ENCODE data around the gene PLEKHA5.
A peak's percentile ranks its signal among the peaks of the same experiment; 100 is the strongest.

The PLEKHA5 gene

GRCh38 chr12:19198272-19198671, 68.7 kb downstream of the PLEKHA5 start:
- no peak for DNase-seq (ENCODE audit: low read depth in 2 of 2)

GRCh38 chr12:19199332-19199731, 69.8 kb downstream of the PLEKHA5 start:
- DNase-seq (ENCODE audit: low read depth in 2 of 2) = no peak

GRCh38 chr12:19200261-19200660, 70.7 kb downstream of the PLEKHA5 start:
- no peak for DNase-seq (ENCODE audit: low read depth in 2 of 2)

GRCh38 chr12:19201661-19202060, 72.1 kb downstream of the PLEKHA5 start:
- DNase-seq (ENCODE audit: low read depth in 2 of 2) = no peak

GRCh38 chr12:19203013-19203412, 73.5 kb downstream of the PLEKHA5 start:
- DNase-seq (ENCODE audit: low read depth in 2 of 2) = no peak

- DNase-seq (ENCODE audit: low read depth in 2 of 2) = no peak
These were observed 74.3 kb downstream of the PLEKHA5 start for GRCh38 chr12:19203539-19204506.

- DNase-seq (ENCODE audit: low read depth in 2 of 2) = no peak
These were observed 75.6 kb downstream of the PLEKHA5 start for GRCh38 chr12:19205120-19205519.

DNA sequence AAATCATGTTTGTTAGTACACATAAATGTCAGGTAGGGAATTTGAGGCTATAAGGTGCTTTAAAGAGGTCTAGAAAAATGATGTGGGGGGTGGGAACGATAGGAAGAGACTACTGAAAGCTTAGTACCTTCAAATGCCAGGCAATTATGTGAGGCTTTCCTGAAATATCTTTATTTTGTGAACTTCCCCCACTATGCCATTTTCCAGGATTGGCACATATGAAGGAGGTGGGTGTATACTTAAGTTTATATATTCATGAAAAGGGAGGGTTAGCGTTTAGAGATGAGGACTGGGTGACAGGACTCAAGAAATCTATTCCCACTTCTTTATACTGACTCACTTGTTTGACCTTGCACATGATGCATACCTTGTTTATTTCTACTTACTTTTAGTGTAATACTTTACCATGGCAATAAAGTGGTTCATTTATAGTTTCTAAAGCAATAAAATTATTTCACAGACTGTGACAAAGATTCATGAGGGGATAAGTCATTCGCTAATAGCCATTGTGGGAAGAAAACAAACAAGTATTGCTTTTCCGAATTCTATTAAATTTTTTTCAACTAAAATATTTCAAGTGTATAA, 77.1 kb downstream of the PLEKHA5 start:
- no peak for DNase-seq (ENCODE audit: low read depth in 2 of 2)

DNA sequence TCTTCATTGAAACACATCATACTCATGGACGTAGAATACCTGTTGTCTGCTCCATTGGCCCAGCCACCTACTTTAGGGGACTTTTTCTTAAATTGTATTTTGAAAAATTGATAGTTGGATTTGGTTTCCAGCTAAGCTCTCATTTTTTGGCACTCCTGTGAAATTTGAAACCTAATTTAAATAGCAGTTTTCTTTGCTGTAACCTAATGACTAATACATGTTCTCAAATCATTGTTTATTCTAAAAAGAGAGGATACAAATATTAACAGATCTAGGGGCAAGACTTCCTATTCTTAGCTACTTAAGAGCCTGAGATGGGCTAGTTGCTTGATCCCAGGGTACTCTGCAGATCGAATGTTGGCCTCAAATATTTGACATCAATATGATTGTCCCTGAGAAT, 78.9 kb downstream of the PLEKHA5 start:
- no peak for DNase-seq (ENCODE audit: low read depth in 2 of 2)

DNA sequence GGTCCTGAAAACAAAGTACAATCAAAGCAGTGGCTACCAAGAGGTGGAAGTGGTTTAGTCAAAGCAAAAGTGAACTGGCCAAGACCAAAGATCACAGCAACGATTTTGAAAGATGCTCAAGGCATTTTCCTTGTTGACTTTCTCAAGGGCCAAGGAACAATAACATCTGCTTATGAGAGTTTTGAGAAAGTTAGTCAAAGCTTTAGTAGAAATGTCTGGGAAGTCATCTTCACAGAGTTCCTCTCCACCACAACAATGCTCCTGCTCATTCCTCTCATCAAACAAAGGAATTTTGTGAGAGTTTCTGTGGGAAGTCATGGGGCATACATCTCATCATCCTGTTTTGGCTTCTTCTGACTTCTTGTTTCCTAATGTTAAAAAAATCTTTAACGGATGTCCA, 80.1 kb downstream of the PLEKHA5 start:
- DNase-seq (ENCODE audit: low read depth in 2 of 2) = no peak

DNA sequence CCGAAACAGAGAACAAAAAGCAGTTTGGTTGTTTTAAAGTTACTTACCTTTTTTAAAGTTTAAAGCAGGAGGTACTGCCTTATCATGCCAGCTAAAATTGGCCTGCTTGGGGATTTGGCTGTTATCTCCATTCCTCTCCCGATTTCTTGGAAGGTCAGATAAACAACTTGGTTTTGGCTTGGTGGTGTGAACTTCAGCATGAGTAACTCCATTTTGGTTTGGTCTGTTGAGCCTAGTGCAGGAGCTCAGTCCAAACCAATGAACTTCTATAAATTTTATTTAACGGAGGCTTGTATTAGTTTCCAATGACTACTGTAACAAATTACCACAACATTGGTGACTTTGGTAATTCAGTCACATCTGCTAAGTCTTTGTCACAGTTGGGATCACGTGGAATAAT, 82.3 kb downstream of the PLEKHA5 start:
- DNase-seq (ENCODE audit: low read depth in 2 of 2) = no peak

GRCh38 chr12:19212245-19212644, 82.7 kb downstream of the PLEKHA5 start:
- no peak for DNase-seq (ENCODE audit: low read depth in 2 of 2)

DNA sequence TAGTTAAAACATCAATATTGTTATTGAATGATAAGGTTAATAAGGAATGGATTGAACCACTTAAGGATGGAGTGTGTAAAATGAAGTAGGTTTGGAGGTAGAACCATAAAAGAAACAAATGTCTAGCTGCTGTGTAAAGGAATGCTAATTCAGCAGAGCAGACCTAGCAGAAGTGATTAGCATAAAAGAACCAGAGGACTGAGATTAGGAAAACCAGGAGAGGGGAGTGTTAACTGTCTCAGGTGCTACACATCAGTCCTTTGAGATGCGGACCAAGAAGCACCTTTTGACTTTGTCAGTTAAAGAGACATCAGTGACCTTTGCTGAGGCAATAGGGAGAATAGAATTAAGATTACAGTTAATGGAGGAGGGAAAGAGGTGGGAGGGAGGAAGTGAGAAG, 84.5 kb downstream of the PLEKHA5 start:
- DNase-seq (ENCODE audit: low read depth in 2 of 2) = no peak

DNA sequence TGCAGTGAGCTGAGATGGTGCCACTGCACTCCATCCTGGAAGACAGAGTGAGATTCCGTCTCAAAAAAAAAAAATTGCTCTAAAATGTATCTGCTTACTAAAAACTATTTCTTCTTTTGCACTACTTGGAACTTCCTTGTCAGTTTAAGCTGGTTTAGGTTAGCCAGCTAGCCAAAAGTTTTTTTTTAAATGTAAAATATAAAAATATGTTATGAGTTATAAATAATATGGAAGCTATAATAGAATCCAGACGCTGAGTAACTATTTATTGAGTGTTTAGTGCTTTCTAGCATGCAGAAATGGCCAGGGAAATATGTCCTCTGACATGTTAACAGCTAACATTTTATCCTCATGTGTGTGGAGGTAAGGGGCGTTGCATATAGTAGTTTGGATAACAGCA, 85.6 kb downstream of the PLEKHA5 start:
- DNase-seq (ENCODE audit: low read depth in 2 of 2) = no peak

DNA sequence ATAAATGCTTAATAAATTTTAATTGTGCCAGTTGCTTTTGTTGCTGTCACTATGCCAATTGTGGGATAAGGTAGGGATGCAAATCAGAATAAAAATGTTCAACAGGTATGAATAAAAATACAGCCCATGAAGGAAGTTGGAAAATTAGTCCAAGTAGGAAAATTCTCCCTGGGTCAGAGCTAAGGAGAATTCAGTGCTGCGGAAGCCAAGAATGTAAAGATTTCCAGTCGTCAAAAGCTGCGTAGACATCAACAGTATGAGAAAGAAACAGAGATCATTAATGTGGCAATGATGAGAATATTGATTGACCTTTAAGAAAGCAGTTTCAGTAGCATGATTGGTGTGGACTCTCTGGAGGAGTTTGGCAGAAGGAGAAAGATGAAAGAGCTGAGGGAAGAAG, 87.9 kb downstream of the PLEKHA5 start:
- no peak for DNase-seq (ENCODE audit: low read depth in 2 of 2)

DNA sequence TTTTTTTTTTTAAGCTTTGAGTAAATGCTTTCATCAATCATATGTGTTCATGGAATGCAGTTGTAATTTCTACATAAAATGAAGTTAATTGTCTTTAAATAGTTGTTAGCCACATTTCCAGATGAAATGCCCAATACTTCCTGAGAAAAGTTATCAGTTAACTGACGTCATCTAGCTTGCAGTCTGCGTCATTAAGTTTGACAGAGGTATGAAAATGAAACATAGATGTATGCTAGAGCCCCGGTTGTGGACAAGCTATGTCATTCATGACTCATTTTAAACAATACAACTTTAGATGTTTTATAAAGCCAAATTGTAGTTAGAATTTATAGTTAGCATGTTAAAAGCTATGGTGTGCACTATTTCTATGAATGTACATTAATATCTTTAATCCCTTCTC, 90.7 kb downstream of the PLEKHA5 start:
- no peak for DNase-seq (ENCODE audit: low read depth in 2 of 2)

DNA sequence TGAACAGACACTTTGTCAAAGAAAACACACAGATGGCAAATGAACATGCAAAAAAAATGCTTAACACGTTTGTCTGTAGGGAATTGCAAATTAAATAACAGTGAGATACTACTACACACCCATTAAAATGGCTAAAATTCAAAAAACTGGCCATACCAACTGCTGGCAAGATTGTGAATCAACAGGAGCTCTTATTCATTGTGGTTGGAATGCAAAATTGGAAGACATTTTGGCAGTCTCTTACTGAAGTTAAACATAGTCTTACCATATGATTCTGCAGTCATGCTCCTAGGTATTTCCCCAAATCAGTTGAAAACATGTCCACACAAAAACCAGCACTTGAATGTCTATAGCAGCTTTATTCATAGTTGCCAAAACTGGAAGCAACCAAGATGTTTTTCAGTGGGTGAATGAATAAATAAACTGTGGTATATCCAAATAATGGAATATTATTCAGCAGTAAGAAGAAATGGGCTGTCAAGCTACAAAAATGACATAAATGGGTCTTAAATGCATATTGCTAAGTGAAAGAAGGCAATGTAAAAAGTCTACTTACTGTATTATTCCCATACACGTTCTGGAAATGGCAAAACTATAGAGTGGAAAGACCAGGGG, 91.4 kb downstream of the PLEKHA5 start:
- DNase-seq (ENCODE audit: low read depth in 2 of 2) = peak in 1 of 2 experiments; percentile 41

- DNase-seq (ENCODE audit: low read depth in 2 of 2) = no peak
These were observed 93.0 kb downstream of the PLEKHA5 start for GRCh38 chr12:19222558-19222957.

GRCh38 chr12:19223018-19223417, 93.5 kb downstream of the PLEKHA5 start:
- no peak for DNase-seq (ENCODE audit: low read depth in 2 of 2)

DNA sequence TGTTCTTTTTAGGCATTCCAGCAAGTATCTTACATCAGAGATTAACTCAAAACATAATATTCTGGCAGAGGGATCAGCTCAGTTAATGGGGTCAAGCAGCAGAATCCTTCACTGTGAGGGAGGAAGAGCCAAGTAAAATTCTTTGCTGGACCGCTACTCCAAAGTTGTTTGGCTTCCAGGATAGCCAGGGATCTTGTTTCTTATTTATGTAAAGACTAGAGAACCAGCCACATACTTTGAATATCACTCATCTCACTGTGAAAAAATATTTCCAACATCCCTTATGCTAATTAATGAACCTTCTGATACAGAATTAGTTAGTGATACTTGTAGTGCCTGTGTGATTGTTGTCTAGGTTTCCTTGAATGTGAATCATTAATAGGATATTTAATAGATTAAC, 94.2 kb downstream of the PLEKHA5 start:
- no peak for DNase-seq (ENCODE audit: low read depth in 2 of 2)

- DNase-seq (ENCODE audit: low read depth in 2 of 2) = no peak
These were observed 95.2 kb downstream of the PLEKHA5 start for GRCh38 chr12:19224746-19225145.

GRCh38 chr12:19227190-19227879, 97.8 kb downstream of the PLEKHA5 start:
- no peak for DNase-seq (ENCODE audit: low read depth in 2 of 2)

All from fibroblast of skin of left biceps (primary cell).